IPS-NIHi7 (cell line): ENCODE results near the gene IKZF2.

Experiments
- DNase-seq: peaks from one replicate; pipeline ENCODE4 v3.0.0; 2012; ENCODE audit warnings: mixed read lengths; ENCODE audit errors: extremely low spot score

The IKZF2 gene

GRCh38 chr2:213101692-213102460 lies 49.5 kb downstream of the IKZF2 start:
- DNase-seq = no peak

GRCh38 chr2:213101109-213101508 lies 50.3 kb downstream of the IKZF2 start:
- DNase-seq = no peak

- DNase-seq = no peak
Observed at GRCh38 chr2:213098612-213099011, 52.8 kb downstream of the IKZF2 start.

- DNase-seq = no peak
Observed at GRCh38 chr2:213091765-213092164, 59.6 kb downstream of the IKZF2 start.

GRCh38 chr2:213090772-213091171 lies 60.6 kb downstream of the IKZF2 start:
- no peak for DNase-seq

- no peak for DNase-seq
Observed at GRCh38 chr2:213089438-213089837, 62.0 kb downstream of the IKZF2 start.

GRCh38 chr2:213087040-213087439 lies 64.4 kb downstream of the IKZF2 start:
- DNase-seq = no peak

GRCh38 chr2:213086571-213086970 lies 64.8 kb downstream of the IKZF2 start:
- peak; percentile 45 for DNase-seq

- DNase-seq = no peak
Observed at GRCh38 chr2:213086050-213086449, 65.4 kb downstream of the IKZF2 start.

- no peak for DNase-seq
Observed at GRCh38 chr2:213085538-213085937, 65.9 kb downstream of the IKZF2 start.

GRCh38 chr2:213084261-213084660 lies 67.2 kb downstream of the IKZF2 start:
- no peak for DNase-seq

- DNase-seq = no peak
Observed at GRCh38 chr2:213080969-213081617, 70.3 kb downstream of the IKZF2 start.

GRCh38 chr2:213079756-213080155 lies 71.7 kb downstream of the IKZF2 start:
- DNase-seq = no peak

- DNase-seq = no peak
Observed at GRCh38 chr2:213078686-213079085, 72.7 kb downstream of the IKZF2 start.

GRCh38 chr2:213069531-213069930 lies 81.9 kb downstream of the IKZF2 start:
- DNase-seq = no peak

- peak; percentile 16 for DNase-seq
Observed at GRCh38 chr2:213068676-213069359, 82.6 kb downstream of the IKZF2 start.

GRCh38 chr2:213067888-213068287 lies 83.5 kb downstream of the IKZF2 start:
- DNase-seq = no peak

GRCh38 chr2:213066443-213066743 lies 85.0 kb downstream of the IKZF2 start:
- DNase-seq = no peak

- peak; percentile 51 for DNase-seq
Observed at GRCh38 chr2:213065583-213066442, 85.6 kb downstream of the IKZF2 start.

GRCh38 chr2:213064099-213064498 lies 87.3 kb downstream of the IKZF2 start:
- no peak for DNase-seq

- no peak for DNase-seq
Observed at GRCh38 chr2:213057977-213058376, 93.4 kb downstream of the IKZF2 start.

GRCh38 chr2:213046431-213046830 lies 105.0 kb downstream of the IKZF2 start:
- DNase-seq = no peak
